OCI-LY7 (cell line): ENCODE results near the gene ZNF22. TPM values are rescaled to one million over a fixed set of nuclear protein-coding genes. Genes with fewer than 3 reads are reported as not detected.

Experiments
- BruUV-seq: library from RNA; stranded (reverse); fragments of 400-500 nt; replicated peaks from 2 replicates; lab custom pipeline; 2021; lab: Mats Ljungman, UMichigan
- CTCF ChIA-PET: fragments of 300-600 bp; sonication (Branson Sonifier 250); formaldehyde crosslinking; loops from one replicate; lab custom pipeline; 2022; ENCODE audit warnings: antibody characterized with exemption; ENCODE audit not compliant: unreplicated experiment; lab: Charles Lee
- POLR2A ChIA-PET: fragments of 300-600 bp; sonication (Branson Sonifier 250); formaldehyde crosslinking; loops from one replicate; lab custom pipeline; 2022; ENCODE audit warnings: antibody characterized with exemption; lab: Charles Lee
- DNase-seq: peaks from one replicate; pipeline ENCODE4 v3.0.0-alpha.2; 2015; ENCODE audit warnings: low spot score
- H2AFZ ChIP-seq: fragments of 200-600 bp; sonication (generic), shearing (Covaris generic); 2 replicates; pipeline ENCODE4 v1.6.1; 2014; ENCODE audit warnings: mild to moderate bottlenecking, antibody characterized with exemption, low read length, moderate library complexity
- H3K27ac ChIP-seq: fragments of 200-600 bp; sonication (generic); 2 replicates; pipeline ENCODE4 v1.5.1; 2014; ENCODE audit warnings: mixed run types, low read depth, mild to moderate bottlenecking, moderate library complexity, low read length, inconsistent platforms; ENCODE audit not compliant: poor library complexity, severe bottlenecking
- H3K36me3 ChIP-seq: fragments of 200-600 bp; sonication (generic); 2 replicates; pipeline ENCODE4 v1.6.1; 2014; ENCODE audit warnings: mild to moderate bottlenecking, antibody characterized with exemption, low read length, moderate library complexity, mixed read lengths; ENCODE audit not compliant: insufficient read depth
- H3K4me1 ChIP-seq: fragments of 200-600 bp; sonication (generic); 2 replicates; pipeline ENCODE4 v1.5.1; 2014; ENCODE audit warnings: mild to moderate bottlenecking, low read length; ENCODE audit not compliant: insufficient read depth, poor library complexity, severe bottlenecking
- H3K4me2 ChIP-seq: fragments of 200-600 bp; sonication (generic); 2 replicates; pipeline ENCODE4 v1.6.1; 2014; ENCODE audit warnings: mild to moderate bottlenecking, low read length
- H3K4me3 ChIP-seq: fragments of 200-600 bp; sonication (generic); 2 replicates; pipeline ENCODE4 v1.5.1; 2014; ENCODE audit warnings: mild to moderate bottlenecking, low read depth, low read length; ENCODE audit not compliant: poor library complexity, severe bottlenecking
- H3K79me2 ChIP-seq: fragments of 200-600 bp; sonication (generic); 2 replicates; pipeline ENCODE4 v1.6.1; 2016; ENCODE audit warnings: low read depth, mild to moderate bottlenecking, low read length, moderate library complexity, mixed read lengths; ENCODE audit not compliant: insufficient read depth
- H3K9me2 ChIP-seq: fragments of 200-600 bp; sonication (generic); 2 replicates; pipeline ENCODE4 v1.6.1; 2016; ENCODE audit warnings: mild to moderate bottlenecking, low read length, mixed read lengths; ENCODE audit not compliant: insufficient read depth
- H3K9me3 ChIP-seq: fragments of 200-600 bp; sonication (generic); 2 replicates; pipeline ENCODE4 v1.6.1; 2014; ENCODE audit warnings: mild to moderate bottlenecking, mixed run types, low read length, mixed read lengths
- H4K20me1 ChIP-seq: fragments of 200-600 bp; sonication (generic); 2 replicates; pipeline ENCODE4 v1.6.1; 2014; ENCODE audit warnings: mild to moderate bottlenecking, antibody characterized with exemption, low read length, moderate library complexity, mixed read lengths; ENCODE audit not compliant: insufficient read depth
- CTCF ChIP-seq: fragments of 200-600 bp; sonication (generic); conservative IDR thresholded peaks from 2 replicates; pipeline ENCODE4 v1.5.1; 2014; ENCODE audit warnings: mild to moderate bottlenecking, antibody characterized with exemption, low read length, moderate library complexity, mixed read lengths
- EZH2phosphoT487 ChIP-seq: fragments of 200-600 bp; sonication (generic); IDR thresholded peaks from 2 replicates; pipeline ENCODE4 v1.6.1; 2018; ENCODE audit warnings: low read depth, borderline replicate concordance, mild to moderate bottlenecking, mixed run types, antibody characterized with exemption, low read length, moderate library complexity, mixed read lengths
- intact Hi-C: fragments of 100-400 bp; cut with micrococcal nuclease; formaldehyde crosslinking; loops from one replicate; pipeline ENCODE4 v1.10.0; 2022; ENCODE audit not compliant: unreplicated experiment
- total RNA-seq, 2 experiments: library from RNA; depleted of rRNA in 1 of 2; stranded (reverse); fragments of >200 nt in 1 of 2; shearing (Covaris generic) in 1 of 2; gene quantifications; 2 replicates each; pipeline ENCODE4 v1.2.3, GENCODE V29; 2014 to 2022

Gene ZNF22
- total RNA-seq, 2 experiments from 2014 or later: 33.3 to 46.6 TPM

DNA sequence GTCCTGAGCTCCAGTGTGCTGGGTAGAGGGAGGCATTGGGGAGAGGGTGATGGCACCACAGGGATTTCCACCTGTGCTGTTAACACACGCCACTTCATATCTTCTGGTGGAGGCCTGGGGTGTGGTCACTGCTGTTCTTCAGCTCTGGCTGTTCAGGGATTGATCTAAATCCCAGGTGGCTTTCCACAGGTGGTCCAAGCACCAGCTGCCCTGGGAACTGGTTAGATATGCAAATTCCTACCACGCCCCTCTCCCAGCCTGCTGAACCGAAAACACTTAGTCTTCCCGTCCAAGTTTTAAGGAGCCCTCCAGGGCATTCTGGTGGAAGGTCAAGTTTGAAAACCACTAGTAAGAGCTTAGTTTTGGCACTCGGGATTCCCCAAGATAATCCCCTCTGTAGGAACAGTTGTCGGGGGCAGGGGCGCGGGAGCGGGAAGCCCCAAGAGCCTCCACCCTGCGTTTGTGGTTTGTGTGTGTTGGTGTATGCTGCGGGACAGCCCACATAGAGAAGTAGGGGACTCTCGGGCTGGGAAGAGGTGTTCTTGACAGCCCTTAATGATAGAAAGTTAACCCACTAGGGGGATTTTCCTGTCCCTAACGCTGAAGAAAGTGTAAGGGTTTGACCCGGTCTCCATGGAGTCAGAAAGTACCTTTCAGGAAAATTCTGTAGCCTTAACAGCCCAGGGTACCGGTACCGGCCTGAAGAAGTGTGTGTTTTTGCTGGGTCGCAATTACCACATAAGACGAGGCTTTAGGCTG lies 27.2 kb upstream of the ZNF22 start:
- DNase-seq: no peak
- POLR2A ChIA-PET: interaction anchor here (0.8 to 1.9 kb wide), 3 partner anchors 9 to 41 kb away, joined by 3 to 9 read pairs (median 3); no protein-coding TSS in a partner anchor
- intact Hi-C loops: no loop called here
- H3K27ac ChIP-seq: no peak overlapping the region
- H4K20me1 ChIP-seq: no peaks in the 10 kb centered on the region
- H3K9me2 ChIP-seq: no peaks in the 10 kb centered on the region
- H2AFZ ChIP-seq: peak overlapping the region; percentile 99; the same call in 1 of the 2 replicates
- no peaks in the 10 kb centered on the region for H3K36me3 ChIP-seq
- H3K4me1 ChIP-seq: peaks cover 22% of the 10 kb centered on the region
- H3K9me3 ChIP-seq: no peaks in the 10 kb centered on the region
- no peaks in the 10 kb centered on the region for H3K79me2 ChIP-seq
- peak overlapping the region; percentile 78 for H3K4me2 ChIP-seq
- no peak for TF ChIP-seq CTCF
- no peak for TF ChIP-seq EZH2phosphoT487
- no peak overlapping the region for H3K4me3 ChIP-seq
- BruUV-seq: no TSS peak
- CTCF ChIA-PET: no interaction called here

DNA sequence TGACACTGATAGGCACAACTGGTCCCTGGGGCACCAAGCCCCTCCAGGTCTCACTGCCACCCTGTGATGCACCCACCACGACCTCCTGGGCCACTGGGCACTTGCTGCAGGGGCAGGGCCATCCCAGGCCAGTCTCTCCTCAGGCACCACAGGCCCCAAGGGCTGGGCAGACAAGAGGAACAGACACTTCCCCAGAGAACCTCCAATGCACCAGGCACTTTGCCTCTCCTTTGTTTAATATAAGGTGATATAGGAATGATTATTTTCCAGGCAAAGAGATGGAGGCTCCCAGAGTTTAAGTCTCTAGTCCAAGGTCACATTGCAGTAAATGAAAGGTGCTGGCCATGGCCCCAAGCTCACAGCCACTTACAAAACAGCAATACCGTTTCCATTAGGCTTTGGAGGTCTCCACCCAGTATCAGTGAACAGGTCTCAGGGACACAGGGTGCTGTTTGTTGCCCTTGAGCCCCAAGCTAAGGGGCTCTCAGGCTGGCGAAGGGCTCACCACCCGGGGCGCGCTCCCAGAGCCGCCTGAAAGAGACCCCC lies 26.6 kb upstream of the ZNF22 start:
- intact Hi-C loops: no loop called here
- Histone ChIP-seq H3K9me2 (no peaks in the 10 kb centered on the region), H2AFZ (peak overlapping the region; percentile 99), H3K36me3 (no peaks in the 10 kb centered on the region), H3K27ac (no peak overlapping the region), H3K9me3 (no peaks in the 10 kb centered on the region), H3K79me2 (no peaks in the 10 kb centered on the region), H3K4me3 (peak overlapping the region; percentile 65), H4K20me1 (no peaks in the 10 kb centered on the region), H3K4me1 (peaks cover 18% of the 10 kb centered on the region), H3K4me2 (peak overlapping the region; percentile 78)
- BruUV-seq: no TSS peak
- ChIA-PET CTCF (no interaction called here), POLR2A (interaction anchor here (0.6 to 1.9 kb wide), 3 partner anchors 10 to 13 kb away, joined by 3 to 9 read pairs (median 3); no protein-coding TSS in a partner anchor)
- no peak for TF ChIP-seq EZH2phosphoT487
- TF ChIP-seq CTCF: no peak
- peak; percentile 17 for DNase-seq
